K562 (cell line): Measurements from ENCODE around the gene ZNRF3. TPM values are rescaled to one million over a fixed set of nuclear protein-coding genes. Genes with fewer than 3 reads are reported as not detected.
A peak's percentile ranks its signal among the peaks of the same experiment; 100 is the strongest.

Source experiments
- ATAC-seq: fragments of 200-7000 bp; cut with Tn5 transposase; 3 replicates; pipeline ENCODE4 v1.9.1; 2020; ENCODE audit warnings: moderate library complexity
- BruUV-seq: library from RNA; stranded (reverse); fragments of 400-500 nt; replicated peaks from 2 replicates; lab custom pipeline; 2021; lab: Mats Ljungman, UMichigan
- CTCF ChIA-PET: fragments of 300-600 bp; formaldehyde crosslinking; extraction: SDS; loops from one replicate; lab custom pipeline; 2021; ENCODE audit warnings: low intra/inter-chr PET ratio; lab: Yijun Ruan, JAX
- POLR2A ChIA-PET: fragments of 300-600, 350-650 bp; sonication (Branson Sonifier 250); formaldehyde crosslinking; extraction: SDS; loops from one replicate; lab custom pipeline; 2021; ENCODE audit warnings: antibody characterized with exemption, inconsistent platforms; lab: Yijun Ruan, JAX
- DNase-seq, 4 experiments: peaks; one replicate each; pipeline versions ENCODE4 v3.0.0 to v3.0.0-alpha.2; 2011 to 2018; ENCODE audit warnings: low spot score in 3 of 4, mixed read lengths in 3 of 4; ENCODE audit errors: extremely low read depth in 1 of 4
- FAIRE-seq: peaks from 2 replicates; lab custom pipeline; 2011; peaks lifted over from hg19 to GRCh38; lab: Jason Lieb, UNC
- H2AFZ ChIP-seq: 2 replicates; pipeline ENCODE4 v1.6.0; 2011; ENCODE audit warnings: low read depth, low read length, control low read depth, inconsistent platforms
- H3K27ac ChIP-seq: fragments of 200-600 bp; 3 replicates; pipeline ENCODE4 v1.8.0; 2011; ENCODE audit warnings: low read depth, mild to moderate bottlenecking, control low read depth, inconsistent platforms, low read length, moderate library complexity, mixed read lengths; ENCODE audit errors: extremely low read depth
- H3K27me3 ChIP-seq, 2 experiments: fragments of 300-600 bp in 1 of 2; 2 replicates in 1 of 2; 3 replicates in 1 of 2; pipeline versions ENCODE4 v1.6.0 to v1.8.0; 2011; ENCODE audit warnings: inconsistent platforms in 2 of 2, low read length in 2 of 2, mild to moderate bottlenecking in 1 of 2, mixed read lengths in 1 of 2, moderate library complexity in 1 of 2; ENCODE audit not compliant: control insufficient read depth in 2 of 2, insufficient read depth in 2 of 2
- H3K36me3 ChIP-seq: fragments of 300-600 bp; 3 replicates; pipeline ENCODE4 v1.8.0; 2011; ENCODE audit warnings: mild to moderate bottlenecking, low read length, inconsistent platforms; ENCODE audit not compliant: control insufficient read depth, insufficient read depth
- H3K4me1 ChIP-seq, 2 experiments: fragments of 200-600 bp in 1 of 2; replicated peaks in 1 of 2; 2 replicates in 1 of 2; 3 replicates in 1 of 2; pipeline versions ENCODE4 v1.5.1 to v1.8.0; 2011; ENCODE audit warnings: inconsistent platforms in 2 of 2, low read length in 2 of 2, mild to moderate bottlenecking in 1 of 2, mixed read lengths in 1 of 2, moderate library complexity in 1 of 2; ENCODE audit not compliant: control insufficient read depth in 2 of 2, insufficient read depth in 2 of 2
- H3K4me2 ChIP-seq: 2 replicates; pipeline ENCODE4 v1.6.1; 2011; ENCODE audit warnings: low read length, control low read depth, inconsistent platforms, mixed read lengths; ENCODE audit not compliant: insufficient read depth
- H3K4me3 ChIP-seq: fragments of 200-600 bp; sonication (generic), shearing (Covaris generic); 2 replicates; pipeline ENCODE4 v1.5.1; 2016; ENCODE audit warnings: control low read depth, inconsistent platforms
- H3K79me2 ChIP-seq: fragments of 200-600 bp; 3 replicates; pipeline ENCODE4 v1.8.0; 2011; ENCODE audit warnings: low read length, inconsistent platforms; ENCODE audit not compliant: control insufficient read depth, insufficient read depth
- H3K9ac ChIP-seq, 2 experiments: 2 replicates each; pipeline versions ENCODE4 v1.6.0 to v1.6.1; 2011; ENCODE audit warnings: low read depth in 2 of 2, low read length in 2 of 2, control low read depth in 1 of 2, inconsistent platforms in 1 of 2, mild to moderate bottlenecking in 1 of 2, mixed read lengths in 1 of 2; ENCODE audit not compliant: insufficient read depth in 1 of 2
- H3K9me1 ChIP-seq: one replicate; pipeline ENCODE4 v1.6.0; 2011; ENCODE audit warnings: inconsistent platforms, mild to moderate bottlenecking, low read length, moderate library complexity; ENCODE audit not compliant: control insufficient read depth, insufficient read depth
- H3K9me3 ChIP-seq: replicated peaks from 2 replicates; pipeline ENCODE4 v1.5.1; 2011; ENCODE audit warnings: low read depth, low read length, inconsistent platforms; ENCODE audit not compliant: control insufficient read depth, insufficient read depth
- H4K20me1 ChIP-seq: replicated peaks from 2 replicates; pipeline ENCODE4 v1.6.1; 2011; ENCODE audit warnings: low read length, inconsistent platforms, mixed read lengths; ENCODE audit not compliant: control insufficient read depth, insufficient read depth
- BHLHE40 ChIP-seq: IDR thresholded peaks from 2 replicates; pipeline ENCODE4 v1.6.1; 2011; ENCODE audit warnings: low read length, improper control_type of control experiment
- E2F1 ChIP-seq: sonication (generic); formaldehyde crosslinking; IDR thresholded peaks from 2 replicates; pipeline ENCODE4 v1.8.1; 2023; ENCODE audit warnings: mild to moderate bottlenecking, missing genetic modification reagents, moderate library complexity
- GTF2E2 ChIP-seq: fragments of 200-800 bp; sonication (Bioruptor generic); IDR thresholded peaks from 2 replicates; pipeline ENCODE4 v1.6.1; 2016; ENCODE audit warnings: missing genetic modification characterization, missing compliant biosample characterization
- HDAC2 ChIP-seq: fragments of 450-650 bp; IDR thresholded peaks from 2 replicates; pipeline ENCODE4 v1.6.1; 2016; ENCODE audit warnings: mild to moderate bottlenecking
- L3MBTL2 ChIP-seq: fragments of 450-650 bp; IDR thresholded peaks from 2 replicates; pipeline ENCODE4 v1.6.1; 2016; ENCODE audit warnings: mild to moderate bottlenecking, moderate library complexity
- MEIS2 ChIP-seq: fragments of 450-650 bp; IDR thresholded peaks from 2 replicates; pipeline ENCODE4 v1.6.1; 2014; ENCODE audit warnings: mild to moderate bottlenecking; ENCODE audit not compliant: partially characterized antibody
- ZNF766 ChIP-seq: fragments of 200-800 bp; sonication (Bioruptor generic); conservative IDR thresholded peaks from 2 replicates; pipeline ENCODE4 v1.6.1; 2016; ENCODE audit warnings: missing genetic modification characterization, missing compliant biosample characterization
- ZNF778 ChIP-seq: fragments of 450-650 bp; formaldehyde crosslinking; IDR thresholded peaks from 2 replicates; pipeline ENCODE4 v1.4.0; 2020; ENCODE audit warnings: mild to moderate bottlenecking, moderate library complexity
- WGBS: fragments of 100-300 bp; shearing (Covaris generic); methylation state at CpG from one replicate; pipeline ENCODE4 v1.1.6; 2016; ENCODE audit warnings: low coverage, mixed read lengths; ENCODE audit not compliant: insufficient coverage; ENCODE audit errors: missing lambda C conversion rate; 5-methylcytosine and 5-hydroxymethylcytosine counted together
- in situ Hi-C: fragments of 300-500 bp; cut with MboI; formaldehyde crosslinking; loops from 4 replicates; pipeline ENCODE4 v1.15.0; 2018; ENCODE audit warnings: inconsistent platforms, mixed read lengths
- intact Hi-C: fragments of 100-400 bp; cut with micrococcal nuclease; formaldehyde crosslinking; loops from 2 replicates; pipeline ENCODE4 v1.14.2; 2022
- polyA plus RNA-seq, 8 experiments: library from polyadenylated mRNA; depleted of rRNA in 4 of 8; stranded (reverse) in 5 of 8; unstranded in 3 of 8; fragments of >200 nt; fragmentation: Nextera tagmentation in 2 of 8; fragmentation: Illumina TruSeq in 1 of 8; extraction: Ambion mirVana in 2 of 8; extraction: Trizol in 1 of 8; gene quantifications; 2 replicates each; pipeline versions ENCODE4 v1.2.1 to v1.2.3, GENCODE V29; 2011 to 2014; ENCODE audit warnings: inconsistent platforms in 1 of 8, missing spikeins in 1 of 8
- total RNA-seq, 7 experiments: library from RNA; depleted of rRNA in 6 of 7; stranded (reverse); fragments of >200 nt in 6 of 7; fragmentation: Illumina TruSeq in 2 of 7; extraction: Trizol in 2 of 7; gene quantifications; 2 replicates each; pipeline versions ENCODE4 v1.2.1 to v1.2.3, GENCODE V29; 2011 to 2021; ENCODE audit warnings: low replicate concordance in 1 of 7
- TF ChIP-seq, protein P1 (sequence below): fragments of 450-650 bp; IDR thresholded peaks from 2 replicates; pipeline ENCODE4 v1.6.1; 2017; ENCODE audit warnings: antibody characterized with exemption, mild to moderate bottlenecking
- TF ChIP-seq, protein P2 (sequence below), 2 experiments: fragments of 200-800 bp in 1 of 2; sonication (Bioruptor generic) in 1 of 2; sonication (generic) in 1 of 2; formaldehyde crosslinking in 1 of 2; IDR thresholded peaks in 1 of 2; conservative IDR thresholded peaks in 1 of 2; 2 replicates each; pipeline versions ENCODE4 v1.5.0 to v1.6.1; 2016 to 2020; ENCODE audit warnings: missing compliant biosample characterization in 1 of 2, missing genetic modification characterization in 1 of 2, missing genetic modification reagents in 1 of 2
- TF ChIP-seq, protein P3 (sequence below), 2 experiments: fragments of 450-650 bp; conservative IDR thresholded peaks; 2 replicates each; pipeline ENCODE4 v1.6.1; 2017; ENCODE audit warnings: mild to moderate bottlenecking in 2 of 2, moderate library complexity in 2 of 2

ZNRF3 gene
- total and polyA plus RNA-seq, 9 of the 15 experiments (the other 6 are each of a cell fraction or from before 2014, with no cell fraction given), result 0.41 to 5.9 (median 1.7) TPM

GRCh38 chr22:28882545-28882877, 861 bp upstream of the ZNRF3 start:
- intact Hi-C loops, result loop anchor here (10.0 kb wide), 1 partner anchor 382 kb away; the partner anchor contains the start of genes EWSR1 and RHBDD3
- Histone ChIP-seq H3K4me3 (peak overlapping the region; percentile 56), H2AFZ (peak overlapping the region; percentile 93), H3K9me3 (no peaks in the 10 kb centered on the region), H3K9me1 (no peaks in the 10 kb centered on the region), H3K27me3 (no peaks in the 10 kb centered on the region), H3K36me3 (no peaks in the 10 kb centered on the region), H3K4me1 (peaks cover 16 to 21% of the 10 kb centered on the region in 2 experiments; a peak in 4 of 5 replicates), H3K4me2 (peak overlapping the region; percentile 89), H3K27ac (peak overlapping the region; percentile 85), H4K20me1 (peaks cover 3% of the 10 kb centered on the region; the same call in 1 of the 2 replicates), H3K9ac (peak overlapping the region; percentile 75 to 92), H3K79me2 (peaks cover 32% of the 10 kb centered on the region)
- ATAC-seq (peak; percentile 49), DNase-seq (peak in 3 of 4 experiments; percentile 11 to 66 (median 24)), FAIRE-seq (no peak)
- in situ Hi-C loops, result no loop called here
- WGBS, result 3% methylated on average over 5 of the region's 5 CpGs
- TSS peak; percentile 98 for BruUV-seq
- ChIA-PET CTCF (no interaction called here), POLR2A (interaction anchor here (0.5 to 2.0 kb wide), 3 partner anchors 9 to 275 kb away, joined by 3 to 6 read pairs (median 5); no protein-coding TSS in a partner anchor)
- TF ChIP-seq, protein P1, sequence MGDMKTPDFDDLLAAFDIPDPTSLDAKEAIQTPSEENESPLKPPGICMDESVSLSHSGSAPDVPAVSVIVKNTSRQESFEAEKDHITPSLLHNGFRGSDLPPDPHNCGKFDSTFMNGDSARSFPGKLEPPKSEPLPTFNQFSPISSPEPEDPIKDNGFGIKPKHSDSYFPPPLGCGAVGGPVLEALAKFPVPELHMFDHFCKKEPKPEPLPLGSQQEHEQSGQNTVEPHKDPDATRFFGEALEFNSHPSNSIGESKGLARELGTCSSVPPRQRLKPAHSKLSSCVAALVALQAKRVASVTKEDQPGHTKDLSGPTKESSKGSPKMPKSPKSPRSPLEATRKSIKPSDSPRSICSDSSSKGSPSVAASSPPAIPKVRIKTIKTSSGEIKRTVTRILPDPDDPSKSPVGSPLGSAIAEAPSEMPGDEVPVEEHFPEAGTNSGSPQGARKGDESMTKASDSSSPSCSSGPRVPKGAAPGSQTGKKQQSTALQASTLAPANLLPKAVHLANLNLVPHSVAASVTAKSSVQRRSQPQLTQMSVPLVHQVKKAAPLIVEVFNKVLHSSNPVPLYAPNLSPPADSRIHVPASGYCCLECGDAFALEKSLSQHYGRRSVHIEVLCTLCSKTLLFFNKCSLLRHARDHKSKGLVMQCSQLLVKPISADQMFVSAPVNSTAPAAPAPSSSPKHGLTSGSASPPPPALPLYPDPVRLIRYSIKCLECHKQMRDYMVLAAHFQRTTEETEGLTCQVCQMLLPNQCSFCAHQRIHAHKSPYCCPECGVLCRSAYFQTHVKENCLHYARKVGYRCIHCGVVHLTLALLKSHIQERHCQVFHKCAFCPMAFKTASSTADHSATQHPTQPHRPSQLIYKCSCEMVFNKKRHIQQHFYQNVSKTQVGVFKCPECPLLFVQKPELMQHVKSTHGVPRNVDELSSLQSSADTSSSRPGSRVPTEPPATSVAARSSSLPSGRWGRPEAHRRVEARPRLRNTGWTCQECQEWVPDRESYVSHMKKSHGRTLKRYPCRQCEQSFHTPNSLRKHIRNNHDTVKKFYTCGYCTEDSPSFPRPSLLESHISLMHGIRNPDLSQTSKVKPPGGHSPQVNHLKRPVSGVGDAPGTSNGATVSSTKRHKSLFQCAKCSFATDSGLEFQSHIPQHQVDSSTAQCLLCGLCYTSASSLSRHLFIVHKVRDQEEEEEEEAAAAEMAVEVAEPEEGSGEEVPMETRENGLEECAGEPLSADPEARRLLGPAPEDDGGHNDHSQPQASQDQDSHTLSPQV, result peak; percentile 59
- TF ChIP-seq BHLHE40, result peak; percentile 87
- TF ChIP-seq, protein P2, sequence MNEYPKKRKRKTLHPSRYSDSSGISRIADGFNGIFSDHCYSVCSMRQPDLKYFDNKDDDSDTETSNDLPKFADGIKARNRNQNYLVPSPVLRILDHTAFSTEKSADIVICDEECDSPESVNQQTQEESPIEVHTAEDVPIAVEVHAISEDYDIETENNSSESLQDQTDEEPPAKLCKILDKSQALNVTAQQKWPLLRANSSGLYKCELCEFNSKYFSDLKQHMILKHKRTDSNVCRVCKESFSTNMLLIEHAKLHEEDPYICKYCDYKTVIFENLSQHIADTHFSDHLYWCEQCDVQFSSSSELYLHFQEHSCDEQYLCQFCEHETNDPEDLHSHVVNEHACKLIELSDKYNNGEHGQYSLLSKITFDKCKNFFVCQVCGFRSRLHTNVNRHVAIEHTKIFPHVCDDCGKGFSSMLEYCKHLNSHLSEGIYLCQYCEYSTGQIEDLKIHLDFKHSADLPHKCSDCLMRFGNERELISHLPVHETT (CRISPR knock-in tag; conservative IDR thresholded peaks at IDR 0.05 in 1 of 2, IDR thresholded peaks at IDR 0.05 in 1 of 2), result 0 out of 4 replicates have a peak, but pooled peaks of 1 of the 2 experiments have one; percentile 1
- TF ChIP-seq, protein P3, sequence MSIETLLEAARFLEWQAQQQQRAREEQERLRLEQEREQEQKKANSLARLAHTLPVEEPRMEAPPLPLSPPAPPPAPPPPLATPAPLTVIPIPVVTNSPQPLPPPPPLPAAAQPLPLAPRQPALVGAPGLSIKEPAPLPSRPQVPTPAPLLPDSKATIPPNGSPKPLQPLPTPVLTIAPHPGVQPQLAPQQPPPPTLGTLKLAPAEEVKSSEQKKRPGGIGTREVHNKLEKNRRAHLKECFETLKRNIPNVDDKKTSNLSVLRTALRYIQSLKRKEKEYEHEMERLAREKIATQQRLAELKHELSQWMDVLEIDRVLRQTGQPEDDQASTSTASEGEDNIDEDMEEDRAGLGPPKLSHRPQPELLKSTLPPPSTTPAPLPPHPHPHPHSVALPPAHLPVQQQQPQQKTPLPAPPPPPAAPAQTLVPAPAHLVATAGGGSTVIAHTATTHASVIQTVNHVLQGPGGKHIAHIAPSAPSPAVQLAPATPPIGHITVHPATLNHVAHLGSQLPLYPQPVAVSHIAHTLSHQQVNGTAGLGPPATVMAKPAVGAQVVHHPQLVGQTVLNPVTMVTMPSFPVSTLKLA (conservative IDR thresholded peaks at IDR 0.05), result peak; percentile 80 to 85
- TF ChIP-seq L3MBTL2, result peak; percentile 89
- TF ChIP-seq E2F1 (CRISPR knock-in tag), result no peak
- 0 out of 2 replicates have a peak, but pooled peaks have one; percentile 30 for TF ChIP-seq HDAC2
- no peak for TF ChIP-seq ZNF766 (CRISPR knock-in tag)
- TF ChIP-seq GTF2E2 (tag), result no peak
- no peak for TF ChIP-seq MEIS2
- TF ChIP-seq ZNF778 (CRISPR knock-in tag), result no peak
